HTR-8/SVneo (cell line): ENCODE data around the gene CDK19.
A peak's percentile ranks its signal among the peaks of the same experiment; 100 is the strongest.

Experiments
- DNase-seq: peaks from one replicate; pipeline ENCODE4 v3.0.0; 2011; ENCODE audit warnings: low spot score, mixed read lengths; ENCODE audit not compliant: insufficient read length
- FAIRE-seq: peaks from 2 replicates; lab custom pipeline; 2011; peaks lifted over from hg19 to GRCh38; lab: Jason Lieb, UNC

The CDK19 gene

DNA sequence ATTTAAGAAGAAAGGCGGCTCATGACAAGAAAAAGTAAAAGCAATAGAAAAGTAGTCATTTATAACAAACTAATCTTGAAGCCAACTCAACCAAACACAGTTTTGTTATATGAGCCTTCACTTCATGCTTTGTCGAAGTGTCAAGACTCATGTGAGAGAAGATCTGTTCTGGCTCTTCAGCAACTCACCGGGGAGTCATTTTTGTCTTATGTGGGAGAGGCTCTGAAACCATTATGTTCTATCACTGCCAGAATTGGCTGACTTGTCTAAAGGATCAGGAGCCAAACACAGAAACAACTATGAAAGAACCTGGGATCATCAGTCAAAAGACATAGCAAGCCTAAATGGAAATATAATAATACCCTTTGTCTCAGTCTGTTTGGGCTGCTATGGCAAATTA is 105.2 kb downstream of the CDK19 start:
- DNase-seq (no peak), FAIRE-seq (no peak)

DNA sequence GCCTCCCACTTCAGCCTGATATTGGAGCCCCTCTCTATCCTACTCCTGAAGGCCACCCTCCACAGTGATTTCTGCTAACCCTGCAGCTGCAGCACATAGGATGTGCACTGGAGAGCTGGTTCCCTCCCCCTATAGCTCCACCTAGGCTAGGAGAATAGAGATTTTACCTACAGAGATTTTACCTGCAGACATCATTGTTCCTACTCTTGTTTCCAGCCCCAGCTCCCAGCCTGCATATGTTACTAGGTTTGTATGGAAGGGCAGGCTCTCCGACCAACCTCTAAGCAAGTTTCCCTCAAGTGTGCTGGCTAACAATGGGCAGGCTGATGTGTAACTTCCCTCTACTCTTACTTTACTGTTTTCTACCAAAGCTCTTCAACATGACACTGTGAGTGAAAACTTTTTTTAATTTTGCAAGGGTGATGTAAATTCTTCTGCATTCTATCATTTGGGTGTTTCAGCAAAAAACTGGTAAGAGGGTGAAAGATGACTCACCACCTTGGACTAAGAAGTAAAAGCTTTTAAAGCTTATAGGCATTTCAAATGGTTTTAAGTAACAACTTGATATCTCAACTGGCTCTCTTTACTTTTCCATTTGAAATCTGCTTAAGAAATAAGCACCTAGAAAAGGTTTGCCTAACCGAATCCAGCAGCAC is 106.8 kb downstream of the CDK19 start:
- DNase-seq = no peak
- FAIRE-seq = no peak

DNA sequence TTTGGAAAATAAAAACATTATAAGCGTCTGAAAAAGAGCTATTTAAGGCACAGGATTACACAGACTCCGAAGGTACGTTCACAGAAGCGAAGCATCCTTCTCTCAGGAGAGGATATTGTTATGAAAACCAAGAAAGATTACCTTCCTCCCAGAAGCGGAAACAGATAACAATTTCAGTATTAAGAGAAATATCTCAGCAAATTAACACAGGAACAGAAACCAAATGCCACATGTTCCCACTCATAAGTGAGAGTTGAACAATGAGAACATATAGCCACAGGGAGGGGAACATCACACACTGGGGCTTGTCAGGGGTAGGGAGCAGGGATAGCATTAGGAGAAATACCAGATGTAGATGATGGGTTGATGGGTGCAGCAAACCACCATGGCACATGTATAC is 109.7 kb downstream of the CDK19 start:
- DNase-seq = no peak
- no peak for FAIRE-seq

DNA sequence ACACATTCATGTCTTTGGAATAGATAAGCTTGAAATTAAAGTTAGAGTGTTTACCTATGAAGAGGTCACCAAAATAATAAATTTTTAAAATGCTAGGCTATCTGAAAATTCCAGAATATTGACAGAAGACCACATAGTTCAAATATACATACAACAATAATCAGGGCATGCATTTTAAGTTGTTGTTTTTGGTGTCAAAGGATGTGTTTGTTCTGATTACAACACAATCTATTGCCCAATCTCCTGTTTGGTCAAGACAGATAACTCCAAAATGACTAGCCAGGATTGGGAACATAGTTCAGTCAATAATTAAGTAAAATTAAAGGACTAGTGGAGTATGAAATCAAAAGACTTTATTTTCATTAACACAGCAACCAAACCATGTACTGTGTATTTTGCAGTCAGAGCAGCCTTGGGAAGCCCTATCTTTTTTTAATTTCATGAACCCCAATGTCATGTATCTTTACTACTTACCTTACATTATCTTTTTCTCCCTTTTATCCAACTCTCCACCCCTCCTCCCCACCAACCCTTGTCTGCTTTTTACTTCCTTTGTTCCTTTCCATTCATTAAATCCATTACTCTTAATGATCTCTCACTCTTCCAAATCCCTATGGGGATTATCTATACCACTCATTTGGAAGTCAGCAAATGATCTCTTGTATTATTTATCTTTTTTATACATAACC is 111.2 kb downstream of the CDK19 start:
- FAIRE-seq = no peak
- no peak for DNase-seq

DNA sequence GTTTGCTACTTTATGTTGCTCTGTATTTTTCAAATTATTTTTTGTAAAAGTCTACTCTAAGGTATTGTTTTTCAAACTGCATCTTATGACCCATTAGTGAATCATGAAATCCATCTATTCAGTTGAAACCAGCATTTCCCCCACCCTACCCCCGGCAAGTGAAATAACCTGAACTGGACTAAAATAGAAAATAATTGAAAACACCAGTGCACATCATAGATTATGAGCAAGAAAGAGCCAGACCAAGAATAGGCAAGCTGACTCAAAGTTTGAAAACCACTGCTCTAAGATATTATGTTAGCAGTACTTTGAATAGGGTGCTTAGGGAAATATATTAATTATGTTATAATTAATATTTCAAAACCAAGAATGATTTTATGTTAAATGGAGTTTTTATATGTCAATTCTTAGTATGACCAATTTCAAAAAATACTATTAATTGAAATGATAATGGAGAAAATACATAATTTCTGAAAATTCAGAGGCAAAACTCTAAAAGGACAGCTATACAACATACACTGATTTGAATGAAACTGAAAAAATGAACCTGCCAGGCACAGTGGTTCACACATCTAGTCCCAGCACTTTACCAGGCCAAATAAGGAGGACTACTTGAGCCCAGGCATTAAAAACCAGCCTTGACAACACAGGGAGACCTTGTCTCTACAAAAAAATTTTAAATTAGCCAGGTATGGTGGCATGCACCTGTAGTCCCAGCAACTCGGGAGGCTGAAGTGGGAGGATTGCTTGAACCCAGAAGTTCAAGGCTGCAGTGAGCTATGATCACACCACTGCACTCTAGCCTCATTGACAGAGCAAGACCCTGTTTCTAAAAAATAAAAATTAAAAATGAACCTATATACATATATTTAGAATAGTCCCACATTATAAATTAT is 112.0 kb downstream of the CDK19 start:
- no peak for FAIRE-seq
- DNase-seq = no peak

DNA sequence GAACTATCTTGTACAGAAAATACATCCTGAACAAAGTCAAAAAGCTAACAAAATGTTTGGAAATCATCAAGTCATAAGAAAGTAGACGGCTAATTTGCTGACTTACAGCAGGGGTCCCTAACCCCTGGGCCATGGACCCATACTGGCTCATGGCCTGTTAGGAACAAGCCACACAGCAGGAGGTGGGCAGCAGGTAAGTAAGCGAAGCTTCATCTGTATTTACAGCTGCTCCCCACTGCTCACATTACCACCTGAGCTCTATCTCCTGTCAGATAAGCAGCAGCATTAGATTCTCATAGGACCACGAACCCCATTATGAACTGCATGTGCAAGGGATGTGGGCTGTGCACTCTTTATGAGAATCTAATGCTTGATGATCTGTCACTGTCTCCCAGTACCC is 115.5 kb downstream of the CDK19 start:
- DNase-seq (no peak), FAIRE-seq (no peak)

DNA sequence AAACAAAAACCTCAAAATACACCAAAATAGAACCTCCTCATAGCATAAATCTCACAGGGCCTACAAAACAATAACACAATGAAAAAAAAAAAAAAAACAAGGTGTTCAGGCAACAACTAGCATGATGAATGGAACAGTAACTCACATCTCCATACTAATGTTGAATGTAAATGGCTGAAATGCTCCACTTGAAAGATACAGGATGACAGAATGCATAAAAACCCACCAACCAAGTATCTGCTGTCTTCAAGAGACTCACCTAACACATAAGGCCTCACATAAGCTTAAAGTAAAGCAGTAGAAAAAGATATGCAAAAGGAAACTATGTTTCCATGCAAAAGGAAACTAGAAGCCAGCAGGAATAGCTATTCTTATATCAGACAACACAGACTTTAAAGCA is 121.3 kb downstream of the CDK19 start:
- DNase-seq (no peak), FAIRE-seq (no peak)

DNA sequence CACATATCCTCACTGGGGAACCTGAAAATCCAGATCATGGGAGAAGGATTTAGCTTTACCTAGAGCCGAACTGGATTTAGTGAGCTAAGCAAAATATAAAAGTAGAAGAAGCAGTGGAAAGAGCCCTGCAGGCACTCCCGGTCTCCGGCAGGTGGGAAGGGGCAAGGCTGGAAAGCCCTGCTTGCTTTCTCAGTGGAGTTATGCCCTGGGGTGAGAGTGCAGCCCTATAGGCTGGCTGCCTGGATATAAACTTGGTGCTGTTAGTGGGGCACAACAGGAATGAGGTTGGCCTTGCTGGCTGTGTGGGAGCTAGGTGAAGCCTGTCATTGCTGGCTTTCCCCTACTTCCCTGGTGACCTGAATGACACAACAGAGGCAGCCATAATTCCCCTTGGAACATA is 122.0 kb downstream of the CDK19 start:
- DNase-seq (no peak), FAIRE-seq (no peak)

DNA sequence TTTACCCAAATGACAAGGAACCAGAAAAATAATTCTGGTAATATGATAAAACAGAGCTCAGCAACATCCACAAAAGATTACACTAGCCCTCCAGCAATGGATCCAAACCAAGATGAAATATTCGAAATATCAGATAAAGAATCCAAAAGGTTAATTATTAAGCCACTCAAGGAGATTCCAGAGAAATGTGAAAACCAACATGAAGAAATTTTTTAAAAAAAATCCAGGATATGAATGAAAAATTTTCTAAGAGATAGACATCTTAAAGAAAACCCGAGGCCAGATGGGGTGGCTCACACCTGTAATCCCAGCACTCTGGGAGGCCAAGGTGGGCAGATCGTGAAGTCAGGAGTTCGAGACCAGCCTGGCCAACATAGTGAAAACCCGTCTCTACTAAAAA is 124.4 kb downstream of the CDK19 start:
- no peak for FAIRE-seq
- no peak for DNase-seq

DNA sequence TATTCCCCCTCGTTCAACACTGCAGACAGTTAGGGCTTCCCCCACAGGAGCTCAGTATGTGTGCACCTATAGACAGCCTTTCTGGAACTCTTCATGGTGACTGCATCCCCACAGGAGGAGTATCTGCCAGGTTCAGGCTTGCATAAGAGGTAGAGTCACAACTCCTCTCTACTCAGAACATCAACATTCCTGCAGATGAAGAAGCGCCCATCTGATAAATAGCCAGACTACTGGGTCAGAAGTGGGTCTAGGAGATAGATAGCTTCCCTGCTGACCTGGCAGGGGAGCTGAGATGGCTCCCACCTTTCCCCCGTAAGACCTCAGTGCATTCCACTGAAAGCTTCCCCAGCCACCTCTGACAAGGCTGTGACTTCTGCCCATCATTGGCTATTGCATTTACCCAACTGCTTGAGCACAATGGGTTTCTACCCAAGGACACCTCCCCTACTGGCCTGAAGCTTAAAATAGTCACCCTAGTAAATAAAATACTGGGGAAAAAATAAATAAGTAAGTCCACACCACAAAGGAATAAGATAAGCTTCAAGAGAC is 125.1 kb downstream of the CDK19 start:
- no peak for FAIRE-seq

DNA sequence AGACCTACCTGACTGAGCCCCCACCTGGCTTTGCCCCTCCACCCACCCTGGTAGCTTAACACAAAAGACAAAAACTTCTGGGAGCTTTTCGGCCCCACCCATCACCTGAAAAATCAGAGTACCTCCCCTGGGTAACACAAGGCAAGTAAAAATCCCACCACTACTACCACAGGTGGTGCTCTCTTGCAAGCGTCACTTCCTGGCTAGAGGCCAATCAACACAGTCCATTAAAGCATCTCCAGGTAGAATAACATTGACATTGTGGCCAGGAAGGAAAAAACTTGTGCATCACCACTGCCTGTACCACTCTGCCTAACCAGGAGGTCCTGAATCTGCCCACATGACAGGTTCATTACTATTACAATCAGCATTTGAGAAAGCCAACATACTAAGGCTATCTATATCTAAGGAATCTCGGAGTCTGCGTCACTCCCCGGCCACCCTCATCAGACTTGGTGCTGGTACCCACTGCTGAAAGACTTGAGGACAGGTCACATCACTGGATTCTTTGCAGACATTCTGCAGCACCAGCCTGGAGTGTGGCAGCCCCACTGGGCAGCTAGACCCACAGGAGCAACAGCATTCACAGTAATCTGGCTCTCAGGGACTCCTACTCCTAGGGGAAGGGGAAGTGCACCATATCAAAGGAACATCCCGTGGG is 125.9 kb downstream of the CDK19 start:
- FAIRE-seq (no peak), DNase-seq (no peak)

More for the DNA sequence above, 125.1 kb downstream of the CDK19 start:
- no peak for DNase-seq

DNA sequence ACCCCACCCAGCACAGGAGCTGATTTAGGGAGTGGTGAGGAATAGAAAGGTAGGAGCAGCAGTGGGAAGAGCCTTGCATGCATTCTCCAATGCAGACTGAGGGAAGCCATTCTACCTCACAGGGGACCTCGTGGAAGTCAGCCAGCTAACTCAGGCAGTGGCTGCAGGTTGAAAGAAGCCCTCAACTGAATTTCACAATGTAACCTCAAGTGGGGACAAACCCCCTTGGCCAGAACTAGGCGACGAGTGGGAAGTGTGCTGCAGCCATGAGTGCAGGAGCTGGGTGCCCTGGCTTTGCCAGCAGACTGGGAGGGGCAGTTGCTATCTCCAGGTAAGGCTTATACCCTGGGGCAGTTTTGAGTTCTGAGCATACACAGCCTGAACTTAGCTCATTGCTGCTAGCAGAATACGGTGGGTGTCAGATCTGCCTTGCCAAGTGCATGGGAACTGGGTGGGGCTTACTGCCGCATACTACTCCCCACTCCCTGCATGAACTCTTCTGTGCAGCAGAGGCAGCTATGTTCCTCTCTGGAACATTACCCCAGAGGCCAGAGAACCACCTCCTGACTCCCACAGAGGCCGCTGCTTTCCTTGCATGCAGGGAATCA is 126.5 kb downstream of the CDK19 start:
- DNase-seq (no peak), FAIRE-seq (no peak)

DNA sequence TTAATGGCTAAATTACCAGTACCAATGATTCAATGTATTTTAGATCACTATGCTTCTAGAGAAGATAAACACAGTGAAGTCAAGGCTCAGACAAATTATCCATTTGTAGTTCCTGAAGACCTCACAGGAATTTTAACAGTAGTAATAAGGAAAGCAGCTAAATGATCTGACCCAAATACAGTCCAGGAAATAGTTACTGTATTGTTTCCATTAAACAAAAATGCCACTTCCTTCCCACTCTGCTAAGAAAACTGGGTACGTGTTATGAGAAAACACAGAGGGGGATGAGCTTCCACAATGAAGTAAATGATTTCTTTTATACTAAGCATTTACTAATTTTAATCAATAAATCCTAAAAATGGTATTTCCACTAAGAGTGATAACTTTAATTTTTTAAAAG is 127.9 kb downstream of the CDK19 start:
- DNase-seq (no peak), FAIRE-seq (no peak)

DNA sequence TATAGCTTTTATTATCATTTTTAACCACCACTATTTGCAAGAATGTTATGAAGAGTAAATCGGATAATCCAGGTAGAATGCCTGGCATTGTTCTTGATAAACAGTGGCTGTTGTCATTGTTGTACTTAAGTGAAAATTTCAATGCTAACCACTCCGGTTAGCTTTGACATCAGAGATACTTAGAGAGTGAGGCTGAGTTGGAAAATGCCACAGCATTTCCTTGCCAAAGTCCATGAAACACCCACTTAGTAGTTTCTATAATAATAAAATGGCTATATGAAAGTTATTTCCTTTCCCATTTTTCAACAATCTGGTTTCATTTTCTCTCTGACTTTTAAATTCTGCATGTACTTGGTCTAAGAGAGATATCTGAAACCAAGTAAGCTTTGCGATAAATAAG is 132.0 kb downstream of the CDK19 start:
- no peak for DNase-seq
- FAIRE-seq = no peak

DNA sequence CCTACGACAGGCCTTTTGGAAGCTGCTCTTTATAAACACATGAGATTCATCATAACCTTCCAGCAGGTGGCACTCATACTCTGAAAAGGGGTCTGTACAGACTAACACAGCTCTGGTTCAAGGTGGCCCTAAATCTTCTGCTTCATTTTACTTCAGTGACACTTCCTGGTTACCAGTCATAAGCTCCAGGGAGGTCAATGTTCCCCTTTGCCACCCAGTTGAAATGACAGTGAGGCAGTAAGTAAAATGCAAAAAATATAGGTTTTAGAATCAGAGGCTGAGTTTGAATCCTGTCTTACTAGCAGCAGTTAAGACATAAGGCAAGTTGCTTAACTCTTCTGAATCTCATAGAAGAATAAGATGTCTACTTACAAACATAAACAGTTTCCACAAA is 132.8 kb downstream of the CDK19 start:
- DNase-seq (peak; percentile 75), FAIRE-seq (peak; percentile 9)

DNA sequence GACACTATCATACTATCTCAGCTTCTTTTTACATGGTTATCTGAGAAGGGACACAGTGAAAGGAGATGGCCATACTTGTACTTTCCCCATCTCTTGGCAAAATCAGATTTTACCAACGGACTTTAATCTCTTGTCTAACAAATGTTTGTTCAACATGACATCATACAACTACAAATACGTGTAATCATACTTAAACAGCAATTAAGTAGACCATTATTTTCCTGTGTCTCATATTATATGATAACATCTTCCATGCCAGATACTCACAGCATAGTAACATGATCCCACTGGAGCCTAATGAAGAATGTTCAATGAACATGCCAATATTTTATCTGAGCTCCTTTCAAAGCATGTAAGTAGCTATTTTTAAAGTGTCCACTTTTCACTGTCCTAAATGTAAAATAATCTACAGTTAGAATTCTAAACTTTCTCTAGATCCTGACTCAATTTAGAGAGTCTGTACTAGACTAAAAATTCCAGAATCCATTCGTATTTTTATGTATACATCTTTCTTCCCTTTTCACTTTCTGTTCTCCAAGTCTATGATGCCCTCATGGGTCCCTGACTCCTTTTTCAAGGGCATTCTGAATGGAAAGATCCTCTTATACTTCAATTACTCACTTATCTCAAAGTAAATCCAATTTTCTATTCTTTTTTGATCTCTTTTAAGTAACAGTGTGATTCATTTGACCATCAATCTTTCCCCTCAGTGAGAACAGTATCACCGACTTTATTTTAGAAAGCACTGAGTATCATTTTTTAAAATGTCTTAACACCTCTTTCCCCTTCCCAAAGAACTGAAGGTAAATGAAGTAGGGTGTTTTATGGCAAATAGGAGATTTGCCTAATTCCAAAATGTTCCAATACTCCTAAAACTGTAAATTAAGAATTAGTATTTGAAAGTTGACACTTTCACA is 133.5 kb downstream of the CDK19 start:
- DNase-seq (no peak), FAIRE-seq (no peak)

DNA sequence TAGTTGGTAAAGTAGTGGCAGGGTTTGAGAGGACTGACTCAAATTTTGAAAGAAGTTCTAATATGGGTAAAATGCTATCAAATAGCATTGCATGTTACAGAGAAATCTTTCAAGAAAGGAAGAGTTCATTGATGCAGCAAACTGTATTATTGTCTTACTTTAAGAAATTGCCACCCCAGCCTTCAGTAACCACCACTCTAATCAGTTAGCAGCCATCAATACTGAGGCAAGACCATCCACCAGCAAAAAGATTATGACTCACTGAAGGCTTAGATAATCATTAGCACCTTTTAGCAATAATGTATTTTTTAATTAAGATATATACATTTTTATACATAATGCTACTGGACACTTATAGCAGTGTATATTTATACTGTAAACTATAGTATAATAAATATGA is 138.9 kb downstream of the CDK19 start:
- no peak for DNase-seq
- FAIRE-seq = no peak

DNA sequence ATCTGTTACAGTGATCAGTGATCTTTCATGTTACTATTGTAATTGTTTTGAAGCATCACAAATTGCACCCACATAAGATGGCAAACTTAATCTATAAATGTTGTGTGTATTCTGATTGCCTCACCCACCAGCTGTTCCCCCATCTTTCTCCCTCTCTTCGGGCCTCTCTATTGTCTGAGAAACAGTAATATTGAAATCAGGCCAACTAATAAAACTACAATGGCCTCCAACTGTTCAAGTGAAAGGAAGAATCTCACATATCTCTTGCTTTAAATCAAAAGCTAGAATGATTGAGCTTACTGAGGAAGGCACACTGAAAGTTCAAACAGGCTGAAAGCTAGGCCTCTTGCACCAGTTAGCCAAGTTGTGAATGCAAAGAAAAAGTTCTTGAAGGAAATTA is 141.2 kb downstream of the CDK19 start:
- DNase-seq (no peak), FAIRE-seq (no peak)

DNA sequence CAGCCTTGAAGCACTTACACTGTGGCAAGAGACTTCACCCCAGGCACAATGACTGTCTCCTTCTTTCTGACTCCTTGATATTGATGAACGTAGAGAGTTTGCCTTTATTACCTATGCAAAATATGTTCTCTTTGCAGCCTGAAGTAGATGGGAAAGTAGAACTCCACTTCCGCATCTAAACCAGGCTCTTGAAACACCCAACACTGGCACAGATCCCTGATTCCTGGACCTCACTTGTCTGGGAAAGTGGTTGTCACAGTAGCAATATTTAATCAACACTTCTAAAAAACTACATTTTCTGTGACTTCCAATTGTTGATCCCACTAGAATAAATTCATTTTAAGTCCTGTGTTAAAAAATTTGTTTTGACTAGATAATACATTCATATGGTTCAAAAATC is 143.1 kb downstream of the CDK19 start:
- DNase-seq (no peak), FAIRE-seq (no peak)
